ENCODE data around the gene YPEL1.

- TF ChIP-seq CTCF (IDR thresholded peaks at IDR 0.05) (no peak), POLR2A (IDR thresholded peaks at IDR 0.05) (no peak)
Observed at GRCh38 chr22:21650823-21651520, 84.6 kb downstream of the YPEL1 start.
